Stomach (tissue), 9 donors: Measurements from ENCODE around the gene GP5. TPM values are rescaled to one million over a fixed set of nuclear protein-coding genes. Genes with fewer than 3 reads are reported as not detected.

ENCODE experiments used
- DNase-seq, 2 donors: peaks; one replicate each; pipeline versions ENCODE4 v3.0.0 to v3.0.0-alpha.2; 2013 to 2019
- H3K27ac ChIP-seq, 5 donors: fragments of 200-600 bp in 4 of 5; sonication (generic) in 4 of 5; one replicate each; pipeline ENCODE4 v1.5.1; 2013 to 2019; ENCODE audit warnings: mild to moderate bottlenecking in 1 of 5, moderate library complexity in 1 of 5
- H3K27me3 ChIP-seq, 3 donors: fragments of 200-600 bp; sonication (generic); one replicate each; pipeline ENCODE4 v1.5.1; 2017 to 2019; ENCODE audit warnings: mixed run types in 1 of 3
- H3K36me3 ChIP-seq, 4 donors: fragments of 200-600 bp; sonication (generic); 1 replicate in 3 of 4; 2 replicates in 1 of 4; pipeline ENCODE4 v1.5.1; 2016 to 2019
- H3K4me1 ChIP-seq, 4 donors: fragments of 200-600 bp; sonication (generic); one replicate each; pipeline ENCODE4 v1.5.1; 2016 to 2019
- H3K4me3 ChIP-seq, 4 donors: fragments of 200-600 bp; sonication (generic) in 3 of 4; one replicate each; pipeline ENCODE4 v1.5.1; 2016 to 2019; ENCODE audit warnings: mild to moderate bottlenecking in 1 of 4
- H3K9me3 ChIP-seq, 4 donors: fragments of 200-600 bp; sonication (generic); one replicate each; pipeline ENCODE4 v1.5.1; 2016 to 2019
- CTCF ChIP-seq, 7 experiments: fragments of 450-650 bp in 4 of 7; fragments of 200-600 bp in 3 of 7; sonication (generic) in 3 of 7; IDR thresholded peaks; one replicate each; pipeline ENCODE4 v1.5.1; 2016 to 2019; ENCODE audit warnings: antibody characterized with exemption in 7 of 7, control low read depth in 2 of 7, mild to moderate bottlenecking in 1 of 7
- EP300 ChIP-seq: sonication (generic); formaldehyde crosslinking; IDR thresholded peaks from one replicate; pipeline ENCODE4 v1.6.1; 2017; ENCODE audit warnings: antibody characterized with exemption
- POLR2A ChIP-seq, 4 donors: fragments of 450-650 bp; IDR thresholded peaks; one replicate each; pipeline ENCODE4 v1.6.1; 2016; ENCODE audit warnings: antibody characterized with exemption in 4 of 4, control low read depth in 2 of 4, mild to moderate bottlenecking in 1 of 4, moderate library complexity in 1 of 4
- POLR2AphosphoS5 ChIP-seq, 3 donors: sonication (generic); formaldehyde crosslinking; IDR thresholded peaks; one replicate each; pipeline ENCODE4 v1.6.1; 2016; ENCODE audit warnings: antibody characterized with exemption in 3 of 3
- WGBS, 5 donors: extraction: QIAGEN DNeasy Blood & Tissue Kit in 3 of 5; methylation state at CpG; one replicate each; pipeline versions ENCODE4 v1.1.5 to v1.1.7; 2013 to 2018; 5-methylcytosine and 5-hydroxymethylcytosine counted together
- intact Hi-C: fragments of 100-400 bp; cut with DNase I; formaldehyde crosslinking; loops from one replicate; pipeline ENCODE4 v1.15.1; 2023; ENCODE audit warnings: low total_unique reads
- polyA plus RNA-seq, 3 donors: library from polyadenylated mRNA; stranded (reverse); fragments of 200-250 nt; gene quantifications; one replicate each; pipeline ENCODE4 v1.2.3, GENCODE V29; 2013
- total RNA-seq, 5 donors: library from RNA; depleted of rRNA; stranded (reverse); fragments of >200 nt; gene quantifications; one replicate each; pipeline versions ENCODE4 v1.1.0 to v1.2.3, GENCODE V29; 2014 to 2016
- donor health status: healthy with polysubstance abuse.
- donor health status: Bipolar disorder and iron deficiency.
- donor health status: healthy.

Gene GP5
- total and polyA plus RNA-seq, 8 donors: 0.18 TPM; not detected in 7

GRCh38 chr3:194446172-194446571 is 47.1 kb upstream of the GP5 start:
- H3K4me1 ChIP-seq: peaks cover 0 to 21% (median 10%) of the 10 kb centered on the region in 4 donors
- intact Hi-C loops: no loop called here
- H3K9me3 ChIP-seq: no peaks in the 10 kb centered on the region
- peaks cover 31 to 89% (median 81%) of the 10 kb centered on the region in 4 donors for H3K36me3 ChIP-seq
- WGBS, 5 donors: 38 to 78% (median 67%) methylated on average over 13 of the region's 13 CpGs
- H3K4me3 ChIP-seq: no peak overlapping the region
- peak overlapping the region in 4 of 5 donors; percentile 14 to 45 (median 25) for H3K27ac ChIP-seq
- peak in 1 of 2 donors; percentile 70 for DNase-seq
- TF ChIP-seq POLR2A (IDR thresholded peaks at IDR 0.05) (no peak), EP300 (no peak), POLR2AphosphoS5 (IDR thresholded peaks at IDR 0.05) (no peak), CTCF (IDR thresholded peaks at IDR 0.05) (no peak)
- no peaks in the 10 kb centered on the region for H3K27me3 ChIP-seq

DNA sequence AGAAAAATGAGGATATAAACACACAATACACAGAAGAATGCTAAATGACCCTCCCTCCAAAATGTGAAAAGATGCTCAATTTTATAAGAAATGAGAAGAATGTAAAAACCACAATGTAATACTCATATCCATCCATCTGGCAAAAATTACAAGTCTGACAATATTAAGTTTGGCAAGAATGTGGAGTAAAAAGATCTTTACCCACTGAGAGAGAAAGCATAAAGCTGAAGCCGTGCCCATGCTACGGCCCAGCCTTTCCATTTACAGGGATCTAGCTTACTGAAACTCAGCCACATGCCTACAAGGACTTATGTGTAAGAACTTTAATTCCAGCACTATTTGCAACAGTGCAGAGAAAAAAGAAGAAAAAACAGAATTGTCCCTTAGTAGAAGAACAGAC is 44.8 kb upstream of the GP5 start:
- Histone ChIP-seq H3K36me3 (peaks cover 18 to 91% (median 86%) of the 10 kb centered on the region in 4 donors), H3K27me3 (no peaks in the 10 kb centered on the region), H3K4me1 (peaks cover 4 to 37% (median 17%) of the 10 kb centered on the region in 4 donors), H3K9me3 (no peaks in the 10 kb centered on the region), H3K27ac (no peak overlapping the region), H3K4me3 (no peak overlapping the region)
- WGBS, 5 donors: 73 to 93% (median 86%) methylated on average over 2 of the region's 2 CpGs
- no peak for TF ChIP-seq POLR2A (IDR thresholded peaks at IDR 0.05)
- TF ChIP-seq POLR2AphosphoS5 (IDR thresholded peaks at IDR 0.05): no peak
- no peak for TF ChIP-seq EP300
- intact Hi-C loops: no loop called here
- DNase-seq: no peak

DNA sequence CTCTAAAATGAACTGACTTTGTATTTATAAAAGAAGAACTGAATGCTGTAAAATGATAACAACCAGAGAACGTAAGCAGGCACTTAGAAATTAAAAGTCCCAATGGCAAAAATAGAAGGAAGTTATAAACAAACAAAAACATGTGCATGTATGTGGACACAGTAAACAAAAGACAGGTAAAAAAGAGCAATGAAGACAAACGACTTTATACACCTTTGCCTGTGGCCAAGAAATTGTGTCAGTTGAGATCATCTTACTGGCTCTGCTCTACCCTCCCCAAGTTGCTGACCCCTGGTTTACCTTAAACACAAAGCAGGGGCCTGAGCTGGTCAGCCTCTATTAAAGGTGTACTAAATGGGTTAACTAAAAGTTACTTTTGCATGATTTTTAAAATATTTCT is 41.7 kb upstream of the GP5 start:
- intact Hi-C loops: no loop called here
- Histone ChIP-seq H3K4me1 (peaks cover 0 to 26% (median 7%) of the 10 kb centered on the region in 4 donors), H3K36me3 (peaks cover 21 to 91% (median 86%) of the 10 kb centered on the region in 4 donors), H3K27me3 (no peaks in the 10 kb centered on the region), H3K9me3 (no peaks in the 10 kb centered on the region), H3K4me3 (no peak overlapping the region), H3K27ac (peak overlapping the region in 2 of 5 donors; percentile 1 to 42)
- no peak for TF ChIP-seq CTCF (IDR thresholded peaks at IDR 0.05)
- no peak for TF ChIP-seq POLR2A (IDR thresholded peaks at IDR 0.05)
- no peak for TF ChIP-seq EP300
- TF ChIP-seq POLR2AphosphoS5 (IDR thresholded peaks at IDR 0.05): no peak
- DNase-seq: no peak
- WGBS, 5 donors: 23 to 41% (median 32%) methylated on average over 2 of the region's 2 CpGs

- Histone ChIP-seq H3K4me1 (peaks cover 0 to 26% (median 6%) of the 10 kb centered on the region in 4 donors), H3K27ac (peak overlapping the region; percentile 1 to 58 (median 42)), H3K9me3 (no peaks in the 10 kb centered on the region), H3K27me3 (no peaks in the 10 kb centered on the region), H3K36me3 (peaks cover 28 to 91% (median 86%) of the 10 kb centered on the region in 4 donors), H3K4me3 (no peak overlapping the region)
- intact Hi-C loops: no loop called here
- TF ChIP-seq CTCF (IDR thresholded peaks at IDR 0.05): no peak
- TF ChIP-seq POLR2AphosphoS5 (IDR thresholded peaks at IDR 0.05): no peak
- TF ChIP-seq POLR2A (IDR thresholded peaks at IDR 0.05): no peak
- TF ChIP-seq EP300: no peak
- 30 to 52% (median 40%) methylated on average over 6 of the region's 6 CpGs for WGBS, 5 donors
- peak in 1 of 2 donors; percentile 23 for DNase-seq
Measured at GRCh38 chr3:194439881-194440550, 41.0 kb upstream of the GP5 start.

DNA sequence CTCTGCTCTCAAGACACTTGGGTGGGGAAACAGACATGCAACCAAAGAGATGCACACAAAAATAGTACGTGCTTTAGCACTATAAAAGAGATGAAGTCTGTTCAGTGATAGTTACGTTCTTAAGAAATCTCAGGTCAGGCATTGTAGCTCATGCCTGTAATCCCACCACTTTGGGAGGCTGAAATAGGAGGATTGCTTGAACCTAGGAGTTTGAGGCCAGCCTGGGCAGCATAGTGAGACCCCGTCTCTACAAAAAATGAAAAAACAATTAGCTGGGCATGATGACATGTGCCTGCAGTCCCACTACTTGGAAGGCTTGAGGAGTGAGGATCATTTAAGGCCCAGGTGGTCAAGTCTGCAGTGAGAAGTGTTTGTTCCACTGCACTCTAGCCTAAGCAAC is 35.4 kb upstream of the GP5 start:
- intact Hi-C loops: no loop called here
- Histone ChIP-seq H3K4me3 (no peak overlapping the region), H3K9me3 (no peaks in the 10 kb centered on the region), H3K36me3 (peaks cover 46 to 97% (median 95%) of the 10 kb centered on the region in 4 donors), H3K27me3 (no peaks in the 10 kb centered on the region), H3K4me1 (peaks cover 0 to 10% (median 0%) of the 10 kb centered on the region in 4 donors), H3K27ac (no peak overlapping the region)
- WGBS, 5 donors: 82 to 95% (median 94%) methylated on average over 3 of the region's 3 CpGs
- no peak for DNase-seq
- TF ChIP-seq EP300 (no peak), POLR2A (IDR thresholded peaks at IDR 0.05) (no peak), CTCF (IDR thresholded peaks at IDR 0.05) (no peak), POLR2AphosphoS5 (IDR thresholded peaks at IDR 0.05) (no peak)
